HUES64 (cell line): Measurements from ENCODE around the gene MYEOV.

ENCODE experiments used
- H3K27ac ChIP-seq: 2 replicates; pipeline ENCODE4 v1.7.0; 2013; ENCODE audit warnings: low read depth, low read length, inconsistent platforms
- H3K27me3 ChIP-seq: 2 replicates; pipeline ENCODE4 v1.6.1; 2013; ENCODE audit warnings: mild to moderate bottlenecking, low read length; ENCODE audit not compliant: insufficient read depth
- H3K36me3 ChIP-seq: 2 replicates; pipeline ENCODE4 v1.6.1; 2013; ENCODE audit warnings: mild to moderate bottlenecking, low read length; ENCODE audit not compliant: insufficient read depth
- H3K4me1 ChIP-seq: 2 replicates; pipeline ENCODE4 v1.6.1; 2013; ENCODE audit warnings: mild to moderate bottlenecking, low read length, moderate library complexity; ENCODE audit not compliant: insufficient read depth
- H3K4me3 ChIP-seq: 2 replicates; pipeline ENCODE4 v1.5.1; 2013; ENCODE audit warnings: mild to moderate bottlenecking, low read length, moderate library complexity
- H3K9ac ChIP-seq: 2 replicates; pipeline ENCODE4 v1.6.1; 2013; ENCODE audit warnings: mild to moderate bottlenecking, low read depth, low read length
- H3K9me3 ChIP-seq: 2 replicates; pipeline ENCODE4 v1.6.1; 2013; ENCODE audit warnings: low read depth, low read length; ENCODE audit not compliant: insufficient read depth
- WGBS: fragments of 150-250, 120-280 bp; methylation state at CpG from one replicate; pipeline ENCODE4 v1.1.7; 2013; ENCODE audit warnings: missing lambda C conversion rate; 5-methylcytosine and 5-hydroxymethylcytosine counted together

Gene MYEOV

DNA sequence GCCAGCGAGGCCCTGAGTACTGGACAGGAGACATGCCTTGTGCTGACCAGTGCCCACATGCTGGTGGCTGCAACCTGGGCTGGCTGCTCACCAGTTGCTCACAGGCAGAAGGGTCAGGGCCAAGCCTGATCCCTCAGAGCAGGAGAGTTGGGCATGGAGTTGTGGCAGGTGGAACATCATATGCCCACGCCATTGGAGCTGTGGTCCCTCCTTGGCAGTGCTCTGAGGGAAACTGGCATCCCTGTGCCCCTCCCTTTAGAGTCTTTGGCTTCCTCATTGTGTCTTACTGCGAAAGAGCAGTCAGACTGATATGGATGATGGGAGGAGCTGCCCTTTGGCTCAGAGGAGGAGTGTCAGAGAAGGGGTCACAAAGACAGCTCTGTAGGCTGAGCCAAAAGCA lies 3.1 kb upstream of the MYEOV start:
- Histone ChIP-seq H3K4me1 (peaks cover 17% of the 10 kb centered on the region), H3K4me3 (no peak overlapping the region), H3K9me3 (no peaks in the 10 kb centered on the region), H3K27me3 (no peaks in the 10 kb centered on the region), H3K36me3 (no peaks in the 10 kb centered on the region), H3K9ac (no peak overlapping the region), H3K27ac (no peak overlapping the region)
- 91% methylated on average over 3 of the region's 3 CpGs for WGBS

DNA sequence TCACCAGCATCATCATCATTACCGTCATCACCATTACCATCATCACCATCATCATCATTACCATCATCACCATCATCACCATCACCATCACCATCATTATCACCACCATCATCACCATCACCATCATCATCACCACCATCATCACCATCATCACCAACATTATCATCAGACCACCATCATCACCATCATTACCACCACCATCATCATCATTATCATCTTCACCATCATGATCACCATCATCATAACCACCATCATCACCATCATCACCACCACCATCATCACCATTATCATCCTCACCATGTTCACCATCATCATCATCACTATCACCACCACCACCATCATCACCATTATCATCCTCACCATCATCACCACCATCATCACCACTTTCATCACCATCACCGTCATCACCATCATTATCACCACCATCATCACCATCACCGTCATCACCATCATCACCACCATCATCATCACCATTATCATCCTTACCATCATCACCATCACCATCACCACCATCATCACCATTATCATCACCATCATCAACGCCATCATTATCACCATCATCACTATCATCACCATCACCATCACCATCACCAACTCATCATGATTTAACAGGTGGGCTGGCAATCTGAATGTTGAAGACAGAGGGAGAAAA lies 2.4 kb upstream of the MYEOV start:
- no peak overlapping the region for H3K4me3 ChIP-seq
- peaks cover 15% of the 10 kb centered on the region for H3K4me1 ChIP-seq
- H3K9ac ChIP-seq: no peak overlapping the region
- H3K9me3 ChIP-seq: no peaks in the 10 kb centered on the region
- no peak overlapping the region for H3K27ac ChIP-seq
- 91% methylated on average over 4 of the region's 4 CpGs for WGBS
- no peaks in the 10 kb centered on the region for H3K27me3 ChIP-seq
- H3K36me3 ChIP-seq: no peaks in the 10 kb centered on the region

DNA sequence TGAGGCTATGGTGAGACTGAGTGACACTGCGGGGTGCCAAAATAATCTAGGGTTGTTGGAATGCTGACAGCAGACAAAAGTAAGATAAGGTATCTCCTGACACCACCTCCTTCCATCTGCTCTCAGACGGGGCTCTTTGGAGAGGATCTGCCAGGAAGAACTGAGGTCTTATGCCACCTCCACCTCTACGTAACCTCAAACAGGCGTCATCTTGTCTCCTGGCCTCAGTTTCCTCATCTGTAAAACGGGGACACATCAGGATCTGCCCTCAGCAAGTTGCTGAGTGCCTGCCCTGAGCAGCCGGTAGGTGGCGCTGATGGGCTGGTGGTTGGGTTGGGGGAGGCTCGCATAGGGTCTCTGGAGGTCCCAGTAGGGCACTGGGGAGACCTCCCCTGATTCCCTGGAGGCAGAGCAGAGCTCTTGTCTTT lies 1.7 kb upstream of the MYEOV start:
- H3K4me3 ChIP-seq: no peak overlapping the region
- no peak overlapping the region for H3K9ac ChIP-seq
- no peaks in the 10 kb centered on the region for H3K36me3 ChIP-seq
- H3K4me1 ChIP-seq: peaks cover 9% of the 10 kb centered on the region; the same call in 1 of the 2 replicates
- no peaks in the 10 kb centered on the region for H3K9me3 ChIP-seq
- H3K27me3 ChIP-seq: no peaks in the 10 kb centered on the region
- no peak overlapping the region for H3K27ac ChIP-seq
- WGBS: 50% methylated on average over 8 of the region's 8 CpGs

DNA sequence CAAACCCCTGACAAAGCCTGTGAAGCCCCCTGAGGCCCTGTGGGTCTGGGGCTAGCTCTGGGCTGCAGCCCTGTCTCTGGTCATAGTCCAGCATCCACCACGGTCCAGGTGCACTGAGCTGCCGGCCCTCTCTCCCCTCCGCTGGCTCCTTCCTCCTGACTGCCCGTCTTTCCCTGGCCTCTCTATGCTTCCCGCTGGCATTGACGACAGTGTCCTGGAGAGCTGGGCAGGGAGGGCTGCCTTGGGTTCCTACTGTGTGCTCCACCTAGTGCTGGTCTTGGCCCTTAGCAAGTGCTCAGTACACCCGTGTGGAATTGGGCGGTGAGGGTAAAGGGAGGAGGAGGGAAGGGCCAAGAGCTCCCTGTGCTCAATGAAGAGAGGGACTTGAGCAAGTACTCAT lies 868 bp upstream of the MYEOV start:
- no peaks in the 10 kb centered on the region for H3K36me3 ChIP-seq
- H3K9me3 ChIP-seq: no peaks in the 10 kb centered on the region
- H3K4me1 ChIP-seq: peaks cover 3% of the 10 kb centered on the region; the same call in 1 of the 2 replicates
- no peak overlapping the region for H3K4me3 ChIP-seq
- 54% methylated on average over 8 of the region's 8 CpGs for WGBS
- no peak overlapping the region for H3K9ac ChIP-seq
- H3K27me3 ChIP-seq: no peaks in the 10 kb centered on the region
- H3K27ac ChIP-seq: no peak overlapping the region

DNA sequence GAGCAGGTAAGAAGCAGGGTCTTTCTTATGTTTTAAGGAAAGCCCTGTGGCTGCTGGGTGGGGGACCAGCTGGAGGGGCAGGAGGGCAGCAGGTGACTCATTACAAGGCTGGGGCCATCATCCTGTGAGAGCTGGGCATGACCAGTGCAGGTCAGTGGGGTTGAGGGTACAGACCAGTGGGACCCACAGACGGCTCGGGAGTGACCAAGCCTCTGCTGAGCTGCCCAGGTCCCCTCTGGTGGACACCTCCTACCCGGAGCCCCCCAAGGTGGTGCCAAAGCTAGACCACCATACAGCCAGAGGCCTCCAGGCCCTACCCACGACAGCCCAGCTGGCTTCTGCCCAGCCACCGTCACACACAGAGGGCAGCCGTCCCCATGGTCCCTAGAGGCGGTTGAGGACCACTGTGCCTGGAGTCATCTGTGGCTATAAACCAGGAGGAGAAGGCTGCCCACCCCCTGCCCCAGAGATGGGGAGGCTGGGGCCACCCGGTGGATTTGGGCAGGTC lies 670 bp downstream of the MYEOV start:
- no peaks in the 10 kb centered on the region for H3K9me3 ChIP-seq
- WGBS: 94% methylated on average over 8 of the region's 8 CpGs
- H3K27me3 ChIP-seq: no peaks in the 10 kb centered on the region
- H3K9ac ChIP-seq: no peak overlapping the region
- no peak overlapping the region for H3K4me3 ChIP-seq
- peaks cover 3% of the 10 kb centered on the region; the same call in 1 of the 2 replicates for H3K4me1 ChIP-seq
- H3K36me3 ChIP-seq: no peaks in the 10 kb centered on the region
- H3K27ac ChIP-seq: no peak overlapping the region

DNA sequence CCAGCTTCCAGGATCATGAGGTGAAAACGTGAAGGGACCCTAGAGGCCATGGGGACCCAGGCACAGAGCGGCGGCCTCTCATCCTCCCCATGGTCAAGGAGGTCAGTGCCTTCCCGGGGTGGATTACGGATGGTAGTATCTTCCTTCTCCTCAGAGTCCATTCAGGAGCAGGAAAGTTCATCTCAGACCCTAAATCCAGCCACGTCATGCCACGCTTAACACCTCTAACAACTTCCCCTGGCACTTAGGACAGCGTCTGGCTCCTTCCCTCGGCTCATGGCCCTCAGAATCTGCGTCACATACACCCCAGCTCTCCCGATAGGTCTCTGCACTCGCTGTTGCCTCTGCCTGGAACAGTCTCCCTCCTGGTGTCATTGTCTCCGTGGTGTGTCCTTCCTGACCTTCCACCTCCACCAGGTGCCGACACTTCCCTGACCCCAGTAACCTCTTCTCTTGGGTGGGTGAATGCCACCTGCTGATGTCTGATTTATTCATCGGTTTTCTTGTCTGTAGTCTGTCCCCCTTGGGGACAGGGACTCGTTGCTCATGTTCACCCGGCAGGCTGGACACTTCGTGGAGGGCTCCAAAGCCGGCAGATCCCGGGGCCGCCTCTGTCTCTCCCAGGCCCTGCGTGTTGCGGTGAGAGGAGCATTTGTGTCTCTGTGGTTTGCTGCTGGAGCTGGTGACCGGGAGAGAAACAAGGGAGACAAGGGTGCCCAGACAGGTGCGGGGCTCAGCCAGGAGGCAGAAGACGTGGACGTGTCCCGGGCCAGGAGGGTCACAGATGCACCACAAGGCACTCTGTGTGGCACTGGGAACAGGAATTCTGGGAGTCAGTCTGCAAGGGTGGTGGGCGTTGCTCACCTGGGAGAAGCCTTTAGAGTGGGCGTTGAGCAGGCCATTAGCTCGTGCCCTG lies 1.4 kb downstream of the MYEOV start:
- Histone ChIP-seq H3K9ac (no peak overlapping the region), H3K27me3 (no peaks in the 10 kb centered on the region), H3K27ac (no peak overlapping the region), H3K9me3 (no peaks in the 10 kb centered on the region), H3K4me3 (no peak overlapping the region), H3K4me1 (peaks cover 3% of the 10 kb centered on the region; the same call in 1 of the 2 replicates), H3K36me3 (no peaks in the 10 kb centered on the region)
- 91% methylated on average over 31 of the region's 31 CpGs for WGBS

DNA sequence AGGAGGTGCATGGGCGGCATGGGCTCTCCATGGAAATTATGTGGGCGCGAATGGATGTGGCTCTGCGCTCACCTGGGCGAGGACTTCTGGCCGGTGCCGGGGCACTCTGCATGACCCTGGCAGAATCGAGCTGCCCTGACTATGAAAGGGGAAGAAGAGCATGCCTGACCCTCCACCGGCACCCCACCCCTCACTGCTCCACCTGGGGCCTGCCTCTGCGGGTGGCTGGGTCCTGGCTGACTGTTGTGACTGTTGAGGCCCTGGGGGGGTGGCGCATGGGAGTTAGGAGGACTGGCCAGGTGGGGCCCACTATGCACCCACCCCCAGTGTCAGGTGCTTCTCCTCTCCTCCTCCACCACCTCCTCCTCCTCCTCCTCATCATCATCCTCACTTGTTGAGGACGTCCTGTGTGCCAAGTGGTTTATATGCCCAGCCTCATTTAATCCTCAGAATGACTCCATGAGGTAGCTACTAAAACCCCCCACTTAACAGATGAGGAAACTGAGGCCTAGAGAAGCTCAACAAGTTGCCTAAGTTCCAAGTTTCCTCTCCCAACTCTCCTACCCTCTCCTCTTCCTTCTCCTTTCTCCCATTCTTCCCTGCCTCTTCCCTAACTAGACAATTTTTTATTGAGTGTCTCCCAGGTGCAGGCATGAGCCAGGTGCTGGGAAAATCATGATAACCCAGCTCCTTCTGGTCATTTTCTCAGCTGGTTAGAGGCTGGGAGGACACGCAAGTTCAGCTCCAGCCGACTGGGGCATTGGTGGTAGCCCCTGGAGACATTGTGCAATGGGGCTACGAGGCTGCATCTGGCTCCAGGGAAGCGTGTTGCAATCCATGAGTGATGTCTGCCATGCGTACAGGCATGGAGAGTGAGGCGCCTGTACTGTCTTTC lies 2.3 kb downstream of the MYEOV start:
- Histone ChIP-seq H3K9me3 (no peaks in the 10 kb centered on the region), H3K27me3 (no peaks in the 10 kb centered on the region), H3K9ac (no peak overlapping the region), H3K4me3 (no peak overlapping the region), H3K4me1 (peaks cover 3% of the 10 kb centered on the region; the same call in 1 of the 2 replicates), H3K36me3 (no peaks in the 10 kb centered on the region), H3K27ac (no peak overlapping the region)
- WGBS: 96% methylated on average over 16 of the region's 18 CpGs

DNA sequence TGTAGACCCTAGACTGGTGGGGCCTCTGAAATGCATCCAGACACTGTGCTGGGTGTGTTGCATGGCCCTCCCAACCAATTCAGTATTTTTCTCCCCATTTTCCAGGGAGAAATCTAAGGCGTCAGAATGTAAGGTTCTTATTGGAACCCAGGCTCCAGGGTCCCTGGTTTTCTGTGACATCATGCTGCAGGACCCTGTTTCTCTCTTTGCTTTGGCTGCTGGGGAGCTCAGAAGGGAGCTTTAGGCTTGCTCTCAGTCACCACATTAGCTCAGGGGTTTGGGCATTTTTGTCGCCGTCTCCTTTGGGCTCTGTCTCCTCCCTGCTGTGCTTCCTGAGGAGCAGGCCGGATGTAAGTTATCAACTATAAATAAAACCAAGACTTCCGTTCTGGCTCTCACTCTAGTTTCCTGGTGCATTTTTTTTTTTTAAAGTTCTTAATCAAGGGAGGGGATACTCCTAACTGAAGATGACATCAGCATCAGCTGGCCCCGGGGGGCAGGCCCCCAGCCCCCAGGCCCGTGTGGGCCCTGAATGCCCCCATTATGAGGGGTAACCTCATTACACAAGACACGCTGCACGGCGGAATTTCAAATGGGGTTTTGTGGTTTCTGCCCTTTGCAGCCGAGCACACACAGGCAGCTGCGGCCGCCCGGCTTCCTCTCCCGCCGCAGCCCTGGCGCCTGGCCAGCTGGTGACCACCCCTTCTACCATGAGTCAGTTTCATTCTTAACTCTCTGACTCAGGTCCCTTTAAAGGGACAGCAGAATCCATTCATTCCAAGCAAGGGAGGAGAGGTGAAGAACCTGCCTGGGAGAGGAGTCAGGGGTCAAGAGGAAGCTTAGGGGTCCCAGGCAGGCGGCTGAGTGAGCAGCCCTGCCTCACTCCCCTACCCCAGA lies 3.2 kb downstream of the MYEOV start:
- Histone ChIP-seq H3K4me1 (peaks cover 3% of the 10 kb centered on the region; the same call in 1 of the 2 replicates), H3K9ac (no peak overlapping the region), H3K27ac (0 out of 2 replicates have a peak overlapping the region, but pooled peaks have one; percentile 37), H3K4me3 (no peak overlapping the region), H3K36me3 (no peaks in the 10 kb centered on the region), H3K27me3 (no peaks in the 10 kb centered on the region), H3K9me3 (no peaks in the 10 kb centered on the region)
- WGBS: 64% methylated on average over 18 of the region's 18 CpGs

DNA sequence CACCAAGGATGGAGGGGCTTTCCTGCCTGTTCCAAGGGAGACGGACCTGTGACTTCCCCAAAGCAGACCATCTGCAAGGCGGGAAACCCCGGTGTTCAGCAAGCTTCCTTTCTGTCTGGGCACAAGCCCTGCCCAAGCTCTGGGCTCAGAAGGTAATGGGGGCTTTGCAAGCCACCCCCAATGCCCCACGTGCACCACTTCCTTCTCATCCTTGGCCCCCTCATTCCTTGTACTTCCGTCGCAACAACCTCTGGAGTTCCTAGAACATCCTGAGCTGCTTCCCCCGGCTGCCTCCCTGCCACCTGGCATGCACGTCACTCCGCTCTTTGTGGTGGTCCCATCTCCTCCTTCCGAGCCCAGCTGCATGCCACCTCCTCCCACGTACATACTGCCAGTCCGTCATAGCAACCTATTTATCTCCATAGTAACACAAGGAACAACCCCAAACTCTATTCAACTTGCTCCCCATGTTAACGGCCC lies 3.9 kb downstream of the MYEOV start:
- whole genome bisulfite sequencing: 88% methylated on average over 13 of the region's 13 CpGs
- no peaks in the 10 kb centered on the region for H3K36me3 ChIP-seq
- H3K9me3 ChIP-seq: no peaks in the 10 kb centered on the region
- H3K9ac ChIP-seq: no peak overlapping the region
- no peak overlapping the region for H3K4me3 ChIP-seq
- no peak overlapping the region for H3K27ac ChIP-seq
- peaks cover 2% of the 10 kb centered on the region; the same call in 1 of the 2 replicates for H3K4me1 ChIP-seq
- no peaks in the 10 kb centered on the region for H3K27me3 ChIP-seq
